ENCODE data around the gene ZFAND2A. TPM values are rescaled to one million over a fixed set of nuclear protein-coding genes. Genes with fewer than 3 reads are reported as not detected.

The ZFAND2A gene
- polyA plus RNA-seq, 1 experiment = 43.6 TPM

DNA sequence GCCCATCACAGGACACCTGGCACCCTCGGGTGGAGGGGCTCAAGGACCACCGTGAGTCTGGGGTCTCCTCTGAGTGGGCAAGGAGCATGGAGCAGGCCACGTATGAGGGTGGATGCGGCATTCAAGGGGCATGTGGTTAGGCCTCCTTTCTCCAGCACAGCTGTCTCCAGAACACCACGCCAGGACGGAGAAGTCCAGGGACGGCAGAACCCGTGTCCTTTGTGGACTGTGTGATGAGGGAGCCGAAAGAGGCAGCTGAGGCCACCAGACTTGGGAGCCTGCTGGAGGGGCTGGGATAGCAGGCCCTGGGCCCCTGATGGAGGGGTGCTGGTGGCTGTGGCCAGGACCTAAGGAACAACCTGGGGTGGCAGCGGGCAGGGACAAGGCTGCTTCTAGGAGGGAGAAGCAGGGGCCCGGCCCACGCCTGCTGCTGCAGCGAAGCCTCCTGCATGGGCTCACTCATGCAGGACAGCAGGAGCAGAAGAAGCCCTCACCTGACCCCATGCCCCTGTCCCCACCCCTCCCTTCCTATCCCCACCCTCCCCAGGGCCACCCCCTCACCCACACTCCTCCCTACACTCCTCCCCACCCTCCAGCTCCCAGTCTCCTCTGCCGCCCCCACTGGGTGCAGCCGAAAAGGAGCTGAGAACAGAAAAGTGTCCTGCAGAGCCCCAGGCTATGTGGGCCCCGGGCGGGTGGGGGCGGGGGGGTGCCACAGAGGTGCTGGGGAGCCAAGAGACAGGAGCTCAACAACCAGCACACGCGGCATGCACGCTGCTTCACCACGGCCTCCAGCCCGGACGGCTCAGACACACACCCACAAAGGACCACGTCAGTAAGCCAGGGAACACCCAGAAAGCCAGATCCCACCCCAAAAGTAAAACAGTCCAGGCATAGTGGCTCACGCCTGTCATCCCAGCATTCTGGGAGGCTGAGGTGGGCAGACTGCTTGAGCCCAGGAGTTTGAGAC lies 29.7 kb downstream of the ZFAND2A start:
- Histone ChIP-seq H3K36me3 (ENCODE audit: control insufficient read depth, insufficient read depth, low read length) (no peaks in the 10 kb centered on the region), H3K27me3 (ENCODE audit: control insufficient read depth, insufficient read depth, low read length) (no peaks in the 10 kb centered on the region), H3K4me3 (ENCODE audit: low read depth, low read length) (no peak overlapping the region)
- no peak for DNase-seq (ENCODE audit: low read depth)
- POLR2A ChIA-PET = no interaction called here
- TF ChIP-seq, protein P1, sequence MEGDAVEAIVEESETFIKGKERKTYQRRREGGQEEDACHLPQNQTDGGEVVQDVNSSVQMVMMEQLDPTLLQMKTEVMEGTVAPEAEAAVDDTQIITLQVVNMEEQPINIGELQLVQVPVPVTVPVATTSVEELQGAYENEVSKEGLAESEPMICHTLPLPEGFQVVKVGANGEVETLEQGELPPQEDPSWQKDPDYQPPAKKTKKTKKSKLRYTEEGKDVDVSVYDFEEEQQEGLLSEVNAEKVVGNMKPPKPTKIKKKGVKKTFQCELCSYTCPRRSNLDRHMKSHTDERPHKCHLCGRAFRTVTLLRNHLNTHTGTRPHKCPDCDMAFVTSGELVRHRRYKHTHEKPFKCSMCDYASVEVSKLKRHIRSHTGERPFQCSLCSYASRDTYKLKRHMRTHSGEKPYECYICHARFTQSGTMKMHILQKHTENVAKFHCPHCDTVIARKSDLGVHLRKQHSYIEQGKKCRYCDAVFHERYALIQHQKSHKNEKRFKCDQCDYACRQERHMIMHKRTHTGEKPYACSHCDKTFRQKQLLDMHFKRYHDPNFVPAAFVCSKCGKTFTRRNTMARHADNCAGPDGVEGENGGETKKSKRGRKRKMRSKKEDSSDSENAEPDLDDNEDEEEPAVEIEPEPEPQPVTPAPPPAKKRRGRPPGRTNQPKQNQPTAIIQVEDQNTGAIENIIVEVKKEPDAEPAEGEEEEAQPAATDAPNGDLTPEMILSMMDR (IDR thresholded peaks at IDR 0.05; ENCODE audit: insufficient read depth, low read depth, low read length) = no peak
- CTCF ChIA-PET = no interaction called here

DNA sequence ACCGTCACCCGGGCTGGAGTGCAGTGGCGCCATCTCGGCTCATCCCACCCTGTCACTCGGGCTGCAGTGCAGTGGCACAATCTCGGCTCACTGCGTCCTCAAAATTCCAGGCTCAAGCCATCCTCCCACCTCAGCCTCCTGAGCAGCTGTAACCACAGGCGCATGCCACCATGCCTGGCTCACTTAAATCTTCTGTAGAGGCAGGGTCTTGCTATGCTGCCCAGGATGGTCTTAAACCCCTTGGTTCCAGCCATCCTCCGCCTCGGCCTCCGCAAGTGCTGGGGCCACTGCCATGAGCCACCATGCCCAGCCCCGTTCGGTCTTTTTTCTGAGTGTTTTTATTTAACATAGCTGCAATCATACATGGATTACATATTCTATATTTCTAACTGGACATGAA lies 30.6 kb downstream of the ZFAND2A start:
- no peaks in the 10 kb centered on the region for H3K36me3 ChIP-seq (ENCODE audit: control insufficient read depth, insufficient read depth, low read length)
- DNase-seq (ENCODE audit: low read depth) = no peak
- CTCF ChIA-PET = no interaction called here
- POLR2A ChIA-PET = no interaction called here
- TF ChIP-seq, protein P1 (IDR thresholded peaks at IDR 0.05; ENCODE audit: insufficient read depth, low read depth, low read length) = no peak
- no peak overlapping the region for H3K4me3 ChIP-seq (ENCODE audit: low read depth, low read length)
- no peaks in the 10 kb centered on the region for H3K27me3 ChIP-seq (ENCODE audit: control insufficient read depth, insufficient read depth, low read length)

DNA sequence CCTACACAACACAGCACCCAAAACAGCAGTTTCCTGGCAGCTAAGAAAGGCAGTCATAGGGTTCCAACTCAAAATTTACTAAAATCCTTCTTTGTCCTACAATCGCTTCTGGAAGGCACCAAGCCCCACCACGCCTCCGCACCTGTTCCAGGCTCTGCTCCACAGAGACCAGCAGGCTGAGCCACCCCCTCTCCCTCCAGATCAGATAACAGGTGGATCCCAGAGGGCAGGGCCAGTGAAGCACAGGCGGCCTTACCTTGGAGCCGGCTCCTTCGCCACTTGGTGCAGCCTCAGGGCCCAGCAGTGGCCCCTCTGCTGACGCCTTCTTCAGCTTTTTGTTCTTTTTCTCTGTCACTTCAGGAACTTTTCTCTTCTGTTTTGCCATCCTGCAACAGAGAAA lies 33.0 kb downstream of the ZFAND2A start:
- ChIA-PET POLR2A (no interaction called here), CTCF (no interaction called here)
- Histone ChIP-seq H3K27me3 (ENCODE audit: control insufficient read depth, insufficient read depth, low read length) (no peaks in the 10 kb centered on the region), H3K4me3 (ENCODE audit: low read depth, low read length) (no peak overlapping the region), H3K36me3 (ENCODE audit: control insufficient read depth, insufficient read depth, low read length) (no peaks in the 10 kb centered on the region; the same call in 1 of the 2 replicates)
- no peak for DNase-seq (ENCODE audit: low read depth)
- TF ChIP-seq, protein P1 (IDR thresholded peaks at IDR 0.05; ENCODE audit: insufficient read depth, low read depth, low read length) = no peak

DNA sequence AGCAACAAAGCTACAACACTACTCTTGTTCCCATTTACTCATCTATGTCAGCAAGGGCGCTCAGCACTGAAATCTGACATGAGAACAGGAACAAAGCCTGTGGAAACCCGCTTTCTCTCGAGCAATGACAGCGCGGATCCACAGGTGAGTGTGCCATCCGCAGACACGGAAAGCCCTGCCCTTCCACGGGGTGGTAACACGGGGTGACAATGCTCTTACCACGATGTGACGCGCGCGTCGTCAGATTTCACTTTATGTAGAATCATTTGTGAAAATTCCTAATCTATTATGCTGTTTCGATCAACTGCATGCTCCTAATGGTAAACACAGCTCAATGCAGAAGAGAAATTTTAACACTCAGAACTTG lies 34.4 kb downstream of the ZFAND2A start:
- Histone ChIP-seq H3K36me3 (ENCODE audit: control insufficient read depth, insufficient read depth, low read length) (no peaks in the 10 kb centered on the region; the same call in 1 of the 2 replicates), H3K4me3 (ENCODE audit: low read depth, low read length) (no peak overlapping the region), H3K27me3 (ENCODE audit: control insufficient read depth, insufficient read depth, low read length) (no peaks in the 10 kb centered on the region)
- DNase-seq (ENCODE audit: low read depth) = no peak
- ChIA-PET POLR2A (no interaction called here), CTCF (interaction anchor here (0.6 to 2.2 kb wide), 4 partner anchors 12 to 133 kb away, joined by 3 to 8 read pairs (median 4); a partner anchor contains a TSS)
- TF ChIP-seq, protein P1 (IDR thresholded peaks at IDR 0.05; ENCODE audit: insufficient read depth, low read depth, low read length) = no peak

DNA sequence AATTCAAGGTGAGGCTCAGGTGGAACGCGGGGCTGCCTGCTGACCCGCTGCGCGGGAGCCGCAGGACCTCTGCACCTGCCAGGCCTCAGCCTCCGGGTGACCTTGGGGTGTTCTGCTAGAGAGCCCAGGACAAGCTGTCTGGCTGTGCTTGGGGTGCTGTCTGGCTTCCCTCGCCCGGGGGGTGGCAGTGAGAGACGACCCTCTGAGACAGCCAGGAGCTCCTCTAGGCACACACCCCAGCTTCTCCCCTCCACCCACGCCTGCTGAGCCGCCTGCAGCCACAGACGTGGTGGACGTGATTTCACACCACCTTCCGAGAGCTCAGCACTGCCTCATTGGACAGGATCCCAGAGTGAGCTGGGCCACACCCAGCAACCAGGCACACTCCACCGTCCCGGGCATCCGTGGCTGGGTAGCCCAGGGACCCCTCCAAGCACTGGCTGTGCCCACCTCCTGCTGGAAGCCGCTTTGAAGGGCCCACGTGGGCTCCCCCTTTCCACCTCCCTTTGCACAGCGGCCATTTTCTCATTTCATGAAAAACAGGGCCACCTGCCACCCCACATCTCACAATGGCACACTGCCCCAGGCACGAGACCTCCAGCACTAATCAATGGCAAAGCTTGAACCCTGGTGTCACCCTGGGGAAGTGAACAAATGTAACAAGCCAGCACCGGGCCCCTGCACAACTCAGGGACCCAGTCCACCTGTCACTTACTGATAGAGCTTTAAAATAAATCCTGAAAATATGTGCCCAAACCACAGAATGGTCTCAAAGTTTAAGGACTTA lies 35.0 kb downstream of the ZFAND2A start:
- Histone ChIP-seq H3K36me3 (ENCODE audit: control insufficient read depth, insufficient read depth, low read length) (no peaks in the 10 kb centered on the region; the same call in 1 of the 2 replicates), H3K27me3 (ENCODE audit: control insufficient read depth, insufficient read depth, low read length) (no peaks in the 10 kb centered on the region), H3K4me3 (ENCODE audit: low read depth, low read length) (no peak overlapping the region)
- POLR2A ChIA-PET = no interaction called here
- no peak for DNase-seq (ENCODE audit: low read depth)
- CTCF ChIA-PET = interaction anchor here (0.6 to 2.2 kb wide), 4 partner anchors 12 to 132 kb away, joined by 3 to 8 read pairs (median 4); a partner anchor contains a TSS
- TF ChIP-seq, protein P1 (IDR thresholded peaks at IDR 0.05; ENCODE audit: insufficient read depth, low read depth, low read length) = no peak

Data from BJ (cell line).